ENCODE results near the gene C5orf47. TPM values are rescaled to one million over a fixed set of nuclear protein-coding genes. Genes with fewer than 3 reads are reported as not detected.

Gene C5orf47
- total RNA-seq, 1 experiment from 2014 or later, result not detected

DNA sequence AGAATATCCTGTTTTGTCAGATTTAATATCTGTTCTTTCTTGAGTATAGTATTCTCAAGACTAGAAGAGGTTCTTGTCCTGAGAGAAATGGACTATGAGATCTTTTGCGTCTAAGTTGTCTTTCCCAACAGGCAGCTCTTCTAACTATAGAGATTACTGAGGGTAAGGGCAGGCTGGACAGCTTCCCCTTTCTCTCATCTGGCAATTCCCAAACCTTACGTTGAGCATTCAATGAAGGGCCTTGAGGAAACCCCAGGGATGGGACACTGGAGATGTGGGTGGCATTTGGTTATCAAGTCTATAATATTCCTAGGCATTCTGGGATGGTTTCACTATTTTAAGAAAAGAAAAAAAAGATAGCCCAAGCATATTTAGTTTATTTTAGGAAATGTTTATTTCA is 28.0 kb upstream of the C5orf47 start:
- TF ChIP-seq, protein P1, sequence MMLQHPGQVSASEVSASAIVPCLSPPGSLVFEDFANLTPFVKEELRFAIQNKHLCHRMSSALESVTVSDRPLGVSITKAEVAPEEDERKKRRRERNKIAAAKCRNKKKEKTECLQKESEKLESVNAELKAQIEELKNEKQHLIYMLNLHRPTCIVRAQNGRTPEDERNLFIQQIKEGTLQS (IDR thresholded peaks at IDR 0.05), result no peak
- TF ChIP-seq, protein P2, sequence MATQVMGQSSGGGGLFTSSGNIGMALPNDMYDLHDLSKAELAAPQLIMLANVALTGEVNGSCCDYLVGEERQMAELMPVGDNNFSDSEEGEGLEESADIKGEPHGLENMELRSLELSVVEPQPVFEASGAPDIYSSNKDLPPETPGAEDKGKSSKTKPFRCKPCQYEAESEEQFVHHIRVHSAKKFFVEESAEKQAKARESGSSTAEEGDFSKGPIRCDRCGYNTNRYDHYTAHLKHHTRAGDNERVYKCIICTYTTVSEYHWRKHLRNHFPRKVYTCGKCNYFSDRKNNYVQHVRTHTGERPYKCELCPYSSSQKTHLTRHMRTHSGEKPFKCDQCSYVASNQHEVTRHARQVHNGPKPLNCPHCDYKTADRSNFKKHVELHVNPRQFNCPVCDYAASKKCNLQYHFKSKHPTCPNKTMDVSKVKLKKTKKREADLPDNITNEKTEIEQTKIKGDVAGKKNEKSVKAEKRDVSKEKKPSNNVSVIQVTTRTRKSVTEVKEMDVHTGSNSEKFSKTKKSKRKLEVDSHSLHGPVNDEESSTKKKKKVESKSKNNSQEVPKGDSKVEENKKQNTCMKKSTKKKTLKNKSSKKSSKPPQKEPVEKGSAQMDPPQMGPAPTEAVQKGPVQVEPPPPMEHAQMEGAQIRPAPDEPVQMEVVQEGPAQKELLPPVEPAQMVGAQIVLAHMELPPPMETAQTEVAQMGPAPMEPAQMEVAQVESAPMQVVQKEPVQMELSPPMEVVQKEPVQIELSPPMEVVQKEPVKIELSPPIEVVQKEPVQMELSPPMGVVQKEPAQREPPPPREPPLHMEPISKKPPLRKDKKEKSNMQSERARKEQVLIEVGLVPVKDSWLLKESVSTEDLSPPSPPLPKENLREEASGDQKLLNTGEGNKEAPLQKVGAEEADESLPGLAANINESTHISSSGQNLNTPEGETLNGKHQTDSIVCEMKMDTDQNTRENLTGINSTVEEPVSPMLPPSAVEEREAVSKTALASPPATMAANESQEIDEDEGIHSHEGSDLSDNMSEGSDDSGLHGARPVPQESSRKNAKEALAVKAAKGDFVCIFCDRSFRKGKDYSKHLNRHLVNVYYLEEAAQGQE (IDR thresholded peaks at IDR 0.05; ENCODE audit: low read depth), result no peak
- TF ChIP-seq, protein P3, sequence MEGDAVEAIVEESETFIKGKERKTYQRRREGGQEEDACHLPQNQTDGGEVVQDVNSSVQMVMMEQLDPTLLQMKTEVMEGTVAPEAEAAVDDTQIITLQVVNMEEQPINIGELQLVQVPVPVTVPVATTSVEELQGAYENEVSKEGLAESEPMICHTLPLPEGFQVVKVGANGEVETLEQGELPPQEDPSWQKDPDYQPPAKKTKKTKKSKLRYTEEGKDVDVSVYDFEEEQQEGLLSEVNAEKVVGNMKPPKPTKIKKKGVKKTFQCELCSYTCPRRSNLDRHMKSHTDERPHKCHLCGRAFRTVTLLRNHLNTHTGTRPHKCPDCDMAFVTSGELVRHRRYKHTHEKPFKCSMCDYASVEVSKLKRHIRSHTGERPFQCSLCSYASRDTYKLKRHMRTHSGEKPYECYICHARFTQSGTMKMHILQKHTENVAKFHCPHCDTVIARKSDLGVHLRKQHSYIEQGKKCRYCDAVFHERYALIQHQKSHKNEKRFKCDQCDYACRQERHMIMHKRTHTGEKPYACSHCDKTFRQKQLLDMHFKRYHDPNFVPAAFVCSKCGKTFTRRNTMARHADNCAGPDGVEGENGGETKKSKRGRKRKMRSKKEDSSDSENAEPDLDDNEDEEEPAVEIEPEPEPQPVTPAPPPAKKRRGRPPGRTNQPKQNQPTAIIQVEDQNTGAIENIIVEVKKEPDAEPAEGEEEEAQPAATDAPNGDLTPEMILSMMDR (IDR thresholded peaks at IDR 0.05 in 2 of 3, conservative IDR thresholded peaks at IDR 0.05 in 1 of 3; ENCODE audit: borderline replicate concordance in 1 of 3, insufficient read depth in 1 of 3, low read depth in 2 of 3, low read length in 2 of 3), result no peak
- TF ChIP-seq SIN3A (IDR thresholded peaks at IDR 0.05; ENCODE audit: low read depth) (no peak), JUND (IDR thresholded peaks at IDR 0.05) (no peak), EGR1 (IDR thresholded peaks at IDR 0.05; ENCODE audit: low read depth) (no peak), CBX3 (IDR thresholded peaks at IDR 0.05; ENCODE audit: low read depth) (no peak), ELF1 (IDR thresholded peaks at IDR 0.05; ENCODE audit: borderline replicate concordance, low read depth) (no peak), POLR2A (IDR thresholded peaks at IDR 0.05; ENCODE audit: borderline replicate concordance, extremely low read depth, insufficient read depth, insufficient read length) (no peak), SRF (IDR thresholded peaks at IDR 0.05; ENCODE audit: low read depth) (no peak), RAD21 (IDR thresholded peaks at IDR 0.05; ENCODE audit: low read depth) (no peak)
- TF ChIP-seq, protein P4, sequence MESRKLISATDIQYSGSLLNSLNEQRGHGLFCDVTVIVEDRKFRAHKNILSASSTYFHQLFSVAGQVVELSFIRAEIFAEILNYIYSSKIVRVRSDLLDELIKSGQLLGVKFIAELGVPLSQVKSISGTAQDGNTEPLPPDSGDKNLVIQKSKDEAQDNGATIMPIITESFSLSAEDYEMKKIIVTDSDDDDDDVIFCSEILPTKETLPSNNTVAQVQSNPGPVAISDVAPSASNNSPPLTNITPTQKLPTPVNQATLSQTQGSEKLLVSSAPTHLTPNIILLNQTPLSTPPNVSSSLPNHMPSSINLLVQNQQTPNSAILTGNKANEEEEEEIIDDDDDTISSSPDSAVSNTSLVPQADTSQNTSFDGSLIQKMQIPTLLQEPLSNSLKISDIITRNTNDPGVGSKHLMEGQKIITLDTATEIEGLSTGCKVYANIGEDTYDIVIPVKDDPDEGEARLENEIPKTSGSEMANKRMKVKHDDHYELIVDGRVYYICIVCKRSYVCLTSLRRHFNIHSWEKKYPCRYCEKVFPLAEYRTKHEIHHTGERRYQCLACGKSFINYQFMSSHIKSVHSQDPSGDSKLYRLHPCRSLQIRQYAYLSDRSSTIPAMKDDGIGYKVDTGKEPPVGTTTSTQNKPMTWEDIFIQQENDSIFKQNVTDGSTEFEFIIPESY (IDR thresholded peaks at IDR 0.05; ENCODE audit: extremely low read depth, insufficient replicate concordance, low read length), result no peak
- TF ChIP-seq, protein P5, sequence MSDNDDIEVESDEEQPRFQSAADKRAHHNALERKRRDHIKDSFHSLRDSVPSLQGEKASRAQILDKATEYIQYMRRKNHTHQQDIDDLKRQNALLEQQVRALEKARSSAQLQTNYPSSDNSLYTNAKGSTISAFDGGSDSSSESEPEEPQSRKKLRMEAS (IDR thresholded peaks at IDR 0.05), result no peak
- POLR2A ChIA-PET, result no interaction called here

More for the DNA sequence above, 28.0 kb upstream of the C5orf47 start:
- no TSS peak for BruUV-seq (replicated peaks)
- Histone ChIP-seq H3K4me1 (ENCODE audit: control insufficient read depth in 1 of 2, insufficient read depth in 2 of 2, low read length in 2 of 2) (no peaks in the 10 kb centered on the region), H3K27ac (ENCODE audit: low read depth, low read length) (no peak overlapping the region), H3K9me2 (ENCODE audit: insufficient read depth) (no peaks in the 10 kb centered on the region), H3K27me3 (ENCODE audit: insufficient read depth, low read length) (no peaks in the 10 kb centered on the region), H3K9me3 (ENCODE audit: control insufficient read depth in 1 of 2, insufficient read depth in 1 of 2, low read depth in 1 of 2, low read length in 2 of 2) (no peaks in the 10 kb centered on the region), H3K4me3 (replicated peaks in 1 of 2; ENCODE audit: low read depth in 1 of 2, low read length in 2 of 2) (no peak overlapping the region), H3K4me2 (ENCODE audit: low read length) (no peak overlapping the region), H2AFZ (ENCODE audit: low read depth, low read length, poor library complexity, severe bottlenecking) (no peak overlapping the region), H4K20me1 (ENCODE audit: insufficient read depth) (no peaks in the 10 kb centered on the region), H3K79me2 (ENCODE audit: insufficient read depth, low read length) (no peaks in the 10 kb centered on the region), H3K9ac (ENCODE audit: low read length) (no peak overlapping the region), H3K36me3 (ENCODE audit: control insufficient read depth in 1 of 2, insufficient read depth in 2 of 2, low read length in 2 of 2) (no peaks in the 10 kb centered on the region)
- CTCF ChIA-PET, result no interaction called here
- intact Hi-C loops (cut with micrococcal nuclease), result no loop called here
- no peak for DNase-seq (ENCODE audit: low read depth, low spot score)
- ATAC-seq, result no peak
- RAD21 ChIA-PET (ENCODE audit: low non-redundant PET in 1 of 2, low total read pairs in 2 of 2, uncharacterized antibody in 2 of 2, unreplicated experiment in 2 of 2), result no interaction called here

All from HCT116 (cell line).